Measurements from ENCODE around the gene UGT2B7.

UGT2B7 gene

DNA sequence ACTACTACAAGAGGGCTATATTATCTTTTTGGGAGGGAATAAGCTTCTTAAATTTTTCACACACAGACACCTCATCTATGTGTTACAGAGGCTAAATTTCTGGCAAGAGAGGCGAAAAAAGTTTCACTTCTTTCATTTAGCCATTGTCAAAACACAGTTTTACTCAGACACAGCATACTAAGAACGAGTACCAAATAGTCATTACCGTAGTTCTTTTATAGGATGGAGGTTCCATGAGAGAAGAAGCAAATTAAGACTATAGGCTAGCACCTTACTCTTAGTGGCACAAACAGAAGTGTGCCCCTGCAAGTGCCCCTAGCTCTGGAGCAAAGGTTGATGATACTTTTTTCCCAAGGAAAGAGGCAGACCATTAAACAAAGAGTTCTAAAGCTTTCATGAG is 26.2 kb downstream of the UGT2B7 start:
- no peak overlapping the region for H3K4me3 ChIP-seq (ENCODE audit: control insufficient read depth in 1 of 7, extremely low read depth in 1 of 7, insufficient read depth in 4 of 7, low read depth in 2 of 7, low read length in 6 of 7)
- CTCF ChIA-PET, result no interaction called here
- H3K9me3 ChIP-seq (ENCODE audit: control extremely low read depth in 1 of 5, control insufficient read depth in 4 of 5, insufficient read depth in 2 of 5, low read depth in 1 of 5, low read length in 4 of 5), result no peaks in the 10 kb centered on the region
- no peaks in the 10 kb centered on the region for H3K4me1 ChIP-seq (ENCODE audit: control extremely low read depth in 1 of 4, control insufficient read depth in 4 of 4, insufficient read depth in 4 of 4, low read length in 3 of 4)
- POLR2A ChIA-PET, result no interaction called here
- no peaks in the 10 kb centered on the region for H3K36me3 ChIP-seq (ENCODE audit: control insufficient read depth in 4 of 4, insufficient read depth in 4 of 4, low read length in 3 of 4)
- no peak for DNase-seq
- WGBS (ENCODE audit: insufficient coverage), result 100% methylated on average over 1 of the region's 3 CpGs
- H3K27ac ChIP-seq (ENCODE audit: insufficient read depth in 1 of 2, low read depth in 1 of 2, low read length in 2 of 2, poor library complexity in 1 of 2, severe bottlenecking in 2 of 2), result no peak overlapping the region
- no peaks in the 10 kb centered on the region for H3K27me3 ChIP-seq (replicated peaks in 2 of 5; ENCODE audit: control insufficient read depth in 4 of 5, insufficient read depth in 5 of 5, low read length in 4 of 5)

GRCh38 chr4:69124941-69125340 is 28.7 kb downstream of the UGT2B7 start:
- Histone ChIP-seq H3K36me3 (ENCODE audit: control insufficient read depth in 4 of 4, insufficient read depth in 4 of 4, low read length in 3 of 4) (no peaks in the 10 kb centered on the region), H3K4me3 (ENCODE audit: control insufficient read depth in 1 of 7, extremely low read depth in 1 of 7, insufficient read depth in 4 of 7, low read depth in 2 of 7, low read length in 6 of 7) (no peak overlapping the region), H3K27ac (ENCODE audit: insufficient read depth in 1 of 2, low read depth in 1 of 2, low read length in 2 of 2, poor library complexity in 1 of 2, severe bottlenecking in 2 of 2) (no peak overlapping the region), H3K4me1 (ENCODE audit: control extremely low read depth in 1 of 4, control insufficient read depth in 4 of 4, insufficient read depth in 4 of 4, low read length in 3 of 4) (no peaks in the 10 kb centered on the region), H3K27me3 (replicated peaks in 2 of 5; ENCODE audit: control insufficient read depth in 4 of 5, insufficient read depth in 5 of 5, low read length in 4 of 5) (no peaks in the 10 kb centered on the region), H3K9me3 (ENCODE audit: control extremely low read depth in 1 of 5, control insufficient read depth in 4 of 5, insufficient read depth in 2 of 5, low read depth in 1 of 5, low read length in 4 of 5) (no peaks in the 10 kb centered on the region)
- ChIA-PET POLR2A (no interaction called here), CTCF (no interaction called here)
- no CpG with 5 or more reads among the region's 1 CpG for WGBS (ENCODE audit: insufficient coverage)
- DNase-seq, result no peak

DNA sequence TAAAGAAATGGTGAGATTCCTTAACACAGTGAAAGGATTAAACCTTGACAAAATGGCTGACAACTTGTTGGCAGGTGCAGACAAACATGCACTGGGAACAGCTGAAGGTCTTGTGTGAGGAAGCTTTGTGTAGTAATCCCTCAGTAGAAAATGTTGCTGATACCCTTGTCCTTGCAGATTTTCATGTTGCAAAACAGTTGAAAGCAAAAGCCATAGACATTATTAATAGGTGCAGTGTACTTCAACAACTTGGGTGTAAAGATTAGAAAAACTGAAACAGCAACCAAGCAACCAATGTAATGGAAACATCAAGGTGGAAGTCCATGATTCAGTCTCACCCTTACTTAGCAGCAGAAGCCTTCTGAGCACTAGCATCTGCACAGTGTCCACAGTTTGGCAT is 29.8 kb downstream of the UGT2B7 start:
- H3K4me1 ChIP-seq (ENCODE audit: control extremely low read depth in 1 of 4, control insufficient read depth in 4 of 4, insufficient read depth in 4 of 4, low read length in 3 of 4), result no peaks in the 10 kb centered on the region
- H3K4me3 ChIP-seq (ENCODE audit: control insufficient read depth in 1 of 7, extremely low read depth in 1 of 7, insufficient read depth in 4 of 7, low read depth in 2 of 7, low read length in 6 of 7), result no peak overlapping the region
- no peaks in the 10 kb centered on the region for H3K9me3 ChIP-seq (ENCODE audit: control extremely low read depth in 1 of 5, control insufficient read depth in 4 of 5, insufficient read depth in 2 of 5, low read depth in 1 of 5, low read length in 4 of 5)
- no peaks in the 10 kb centered on the region for H3K36me3 ChIP-seq (ENCODE audit: control insufficient read depth in 4 of 4, insufficient read depth in 4 of 4, low read length in 3 of 4)
- no peak overlapping the region for H3K27ac ChIP-seq (ENCODE audit: insufficient read depth in 1 of 2, low read depth in 1 of 2, low read length in 2 of 2, poor library complexity in 1 of 2, severe bottlenecking in 2 of 2)
- ChIA-PET CTCF (no interaction called here), POLR2A (no interaction called here)
- no peaks in the 10 kb centered on the region for H3K27me3 ChIP-seq (replicated peaks in 2 of 5; ENCODE audit: control insufficient read depth in 4 of 5, insufficient read depth in 5 of 5, low read length in 4 of 5)
- no peak for DNase-seq

- CTCF ChIA-PET, result no interaction called here
Measured at GRCh38 chr4:69133993-69134392, 37.7 kb downstream of the UGT2B7 start.

DNA sequence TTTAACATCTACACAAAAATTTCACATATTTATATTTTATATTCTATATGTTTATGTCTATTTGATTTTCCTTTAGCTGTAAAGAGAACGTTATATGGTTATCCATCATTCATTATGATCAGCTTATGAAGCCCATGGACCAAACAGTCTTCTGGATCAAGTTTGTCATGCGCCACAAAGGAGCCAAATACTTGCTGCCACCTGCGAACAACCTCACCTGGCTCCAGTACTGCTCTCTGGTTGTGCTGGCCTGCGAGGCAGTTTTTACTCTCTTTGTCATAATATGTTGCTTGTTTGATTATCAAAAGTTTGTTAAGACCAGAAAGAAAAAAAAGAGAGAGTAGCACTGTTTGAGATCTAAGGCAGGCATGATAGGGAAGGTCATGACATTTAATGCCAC is 38.2 kb downstream of the UGT2B7 start:
- H3K4me3 ChIP-seq (ENCODE audit: control insufficient read depth in 1 of 7, extremely low read depth in 1 of 7, insufficient read depth in 4 of 7, low read depth in 2 of 7, low read length in 6 of 7), result no peak overlapping the region
- no peak for DNase-seq
- WGBS (ENCODE audit: insufficient coverage), result 100% methylated on average over 2 of the region's 4 CpGs
- ChIA-PET CTCF (no interaction called here), POLR2A (no interaction called here)
- no peaks in the 10 kb centered on the region for H3K9me3 ChIP-seq (ENCODE audit: control extremely low read depth in 1 of 5, control insufficient read depth in 4 of 5, insufficient read depth in 2 of 5, low read depth in 1 of 5, low read length in 4 of 5)
- no peaks in the 10 kb centered on the region for H3K36me3 ChIP-seq (ENCODE audit: control insufficient read depth in 4 of 4, insufficient read depth in 4 of 4, low read length in 3 of 4)
- H3K4me1 ChIP-seq (ENCODE audit: control extremely low read depth in 1 of 4, control insufficient read depth in 4 of 4, insufficient read depth in 4 of 4, low read length in 3 of 4), result no peaks in the 10 kb centered on the region
- H3K27me3 ChIP-seq (replicated peaks in 2 of 5; ENCODE audit: control insufficient read depth in 4 of 5, insufficient read depth in 5 of 5, low read length in 4 of 5), result no peaks in the 10 kb centered on the region
- H3K27ac ChIP-seq (ENCODE audit: insufficient read depth in 1 of 2, low read depth in 1 of 2, low read length in 2 of 2, poor library complexity in 1 of 2, severe bottlenecking in 2 of 2), result no peak overlapping the region

More at GRCh38 chr4:69133993-69134392, 37.7 kb downstream of the UGT2B7 start:
- Histone ChIP-seq H3K9me3 (ENCODE audit: control extremely low read depth in 1 of 5, control insufficient read depth in 4 of 5, insufficient read depth in 2 of 5, low read depth in 1 of 5, low read length in 4 of 5) (no peaks in the 10 kb centered on the region), H3K36me3 (ENCODE audit: control insufficient read depth in 4 of 4, insufficient read depth in 4 of 4, low read length in 3 of 4) (no peaks in the 10 kb centered on the region), H3K4me1 (ENCODE audit: control extremely low read depth in 1 of 4, control insufficient read depth in 4 of 4, insufficient read depth in 4 of 4, low read length in 3 of 4) (no peaks in the 10 kb centered on the region), H3K27me3 (replicated peaks in 2 of 5; ENCODE audit: control insufficient read depth in 4 of 5, insufficient read depth in 5 of 5, low read length in 4 of 5) (no peaks in the 10 kb centered on the region), H3K27ac (ENCODE audit: insufficient read depth in 1 of 2, low read depth in 1 of 2, low read length in 2 of 2, poor library complexity in 1 of 2, severe bottlenecking in 2 of 2) (no peak overlapping the region), H3K4me3 (ENCODE audit: control insufficient read depth in 1 of 7, extremely low read depth in 1 of 7, insufficient read depth in 4 of 7, low read depth in 2 of 7, low read length in 6 of 7) (no peak overlapping the region)
- POLR2A ChIA-PET, result no interaction called here
- no peak for DNase-seq

- Histone ChIP-seq H3K27me3 (replicated peaks in 2 of 5; ENCODE audit: control insufficient read depth in 4 of 5, insufficient read depth in 5 of 5, low read length in 4 of 5) (no peaks in the 10 kb centered on the region), H3K9me3 (ENCODE audit: control extremely low read depth in 1 of 5, control insufficient read depth in 4 of 5, insufficient read depth in 2 of 5, low read depth in 1 of 5, low read length in 4 of 5) (no peaks in the 10 kb centered on the region), H3K27ac (ENCODE audit: insufficient read depth in 1 of 2, low read depth in 1 of 2, low read length in 2 of 2, poor library complexity in 1 of 2, severe bottlenecking in 2 of 2) (no peak overlapping the region), H3K4me3 (ENCODE audit: control insufficient read depth in 1 of 7, extremely low read depth in 1 of 7, insufficient read depth in 4 of 7, low read depth in 2 of 7, low read length in 6 of 7) (no peak overlapping the region), H3K36me3 (ENCODE audit: control insufficient read depth in 4 of 4, insufficient read depth in 4 of 4, low read length in 3 of 4) (no peaks in the 10 kb centered on the region), H3K4me1 (ENCODE audit: control extremely low read depth in 1 of 4, control insufficient read depth in 4 of 4, insufficient read depth in 4 of 4, low read length in 3 of 4) (no peaks in the 10 kb centered on the region)
- DNase-seq, result no peak
- ChIA-PET CTCF (no interaction called here), POLR2A (no interaction called here)
- no CpG with 5 or more reads among the region's 2 CpGs for WGBS (ENCODE audit: insufficient coverage)
Measured at GRCh38 chr4:69141320-69141719, 45.0 kb downstream of the UGT2B7 start.

DNA sequence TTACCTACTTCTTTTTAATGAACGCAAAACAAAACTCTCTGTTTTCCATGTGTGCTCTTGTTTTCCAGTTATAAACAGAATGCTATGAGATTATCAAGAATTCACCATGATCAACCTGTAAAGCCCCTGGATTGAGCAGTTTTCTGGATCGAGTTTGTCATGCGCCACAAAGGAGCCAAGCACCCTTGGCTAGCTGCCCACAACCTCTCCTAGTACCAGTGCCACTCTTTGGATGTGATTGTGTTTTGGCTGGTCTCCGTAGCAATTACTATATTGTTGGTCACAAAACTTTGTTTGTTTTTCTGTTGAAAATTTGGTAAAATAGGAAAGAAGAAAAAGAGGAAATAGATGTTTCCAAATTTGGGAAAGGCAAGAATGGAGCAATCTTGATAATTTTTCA is 51.1 kb downstream of the UGT2B7 start:
- no peak overlapping the region for H3K4me3 ChIP-seq (ENCODE audit: control insufficient read depth in 1 of 7, extremely low read depth in 1 of 7, insufficient read depth in 4 of 7, low read depth in 2 of 7, low read length in 6 of 7)

DNA sequence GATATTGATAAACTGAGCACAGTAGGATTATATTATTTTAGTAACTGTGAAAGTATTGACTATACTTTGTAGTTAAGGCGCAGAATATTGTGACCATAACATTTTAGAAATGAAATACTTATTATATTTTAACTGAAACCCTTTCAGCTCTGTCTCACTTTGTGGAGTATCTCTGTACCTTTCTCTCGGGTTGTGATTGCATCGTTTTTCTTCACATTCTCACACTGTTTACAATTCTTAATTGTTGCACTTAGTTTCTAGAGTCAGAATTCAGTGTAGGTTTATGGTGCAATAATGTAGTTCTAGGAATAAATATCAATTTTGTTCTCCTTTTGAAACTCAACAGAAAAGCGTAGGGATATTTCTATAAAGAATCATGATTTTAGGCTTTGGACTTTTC is 57.7 kb downstream of the UGT2B7 start:
- no peak overlapping the region for H3K4me3 ChIP-seq (ENCODE audit: control insufficient read depth in 1 of 7, extremely low read depth in 1 of 7, insufficient read depth in 4 of 7, low read depth in 2 of 7, low read length in 6 of 7)
- H3K27ac ChIP-seq (ENCODE audit: insufficient read depth in 1 of 2, low read depth in 1 of 2, low read length in 2 of 2, poor library complexity in 1 of 2, severe bottlenecking in 2 of 2), result no peak overlapping the region
- no peaks in the 10 kb centered on the region for H3K36me3 ChIP-seq (ENCODE audit: control insufficient read depth in 4 of 4, insufficient read depth in 4 of 4, low read length in 3 of 4)
- ChIA-PET POLR2A (no interaction called here), CTCF (no interaction called here)
- no peaks in the 10 kb centered on the region for H3K4me1 ChIP-seq (ENCODE audit: control extremely low read depth in 1 of 4, control insufficient read depth in 4 of 4, insufficient read depth in 4 of 4, low read length in 3 of 4)
- no CpG with 5 or more reads among the region's 4 CpGs for WGBS (ENCODE audit: insufficient coverage)
- no peaks in the 10 kb centered on the region for H3K9me3 ChIP-seq (ENCODE audit: control extremely low read depth in 1 of 5, control insufficient read depth in 4 of 5, insufficient read depth in 2 of 5, low read depth in 1 of 5, low read length in 4 of 5)
- no peak for DNase-seq
- H3K27me3 ChIP-seq (replicated peaks in 2 of 5; ENCODE audit: control insufficient read depth in 4 of 5, insufficient read depth in 5 of 5, low read length in 4 of 5), result no peaks in the 10 kb centered on the region

More for the DNA sequence above, 51.1 kb downstream of the UGT2B7 start:
- ChIA-PET CTCF (no interaction called here), POLR2A (no interaction called here)
- no peak for DNase-seq
- no peaks in the 10 kb centered on the region for H3K27me3 ChIP-seq (replicated peaks in 2 of 5; ENCODE audit: control insufficient read depth in 4 of 5, insufficient read depth in 5 of 5, low read length in 4 of 5)
- WGBS (ENCODE audit: insufficient coverage), result no CpG with 5 or more reads among the region's 4 CpGs
- no peaks in the 10 kb centered on the region for H3K36me3 ChIP-seq (ENCODE audit: control insufficient read depth in 4 of 4, insufficient read depth in 4 of 4, low read length in 3 of 4)
- no peaks in the 10 kb centered on the region for H3K4me1 ChIP-seq (ENCODE audit: control extremely low read depth in 1 of 4, control insufficient read depth in 4 of 4, insufficient read depth in 4 of 4, low read length in 3 of 4)
- H3K9me3 ChIP-seq (ENCODE audit: control extremely low read depth in 1 of 5, control insufficient read depth in 4 of 5, insufficient read depth in 2 of 5, low read depth in 1 of 5, low read length in 4 of 5), result no peaks in the 10 kb centered on the region
- H3K27ac ChIP-seq (ENCODE audit: insufficient read depth in 1 of 2, low read depth in 1 of 2, low read length in 2 of 2, poor library complexity in 1 of 2, severe bottlenecking in 2 of 2), result no peak overlapping the region
